Lung microvascular endothelial cell (primary cell): ENCODE data around the gene PSMC4. TPM values are rescaled to one million over a fixed set of nuclear protein-coding genes. Genes with fewer than 3 reads are reported as not detected.
A peak's percentile ranks its signal among the peaks of the same experiment; 100 is the strongest.
"Not testable (repeated sequence)": the region's sequence is repeated elsewhere in the genome, so short reads cannot be mapped to it uniquely, and the experiment has no call there.

Source experiments
- DNase-seq, 2 donors: peaks; one replicate each; pipeline versions ENCODE4 v3.0.0 to v3.0.0-alpha.2; 2010; ENCODE audit warnings: low read depth in 2 of 2
- total RNA-seq: library from RNA; depleted of rRNA; stranded (reverse); fragments of >200 nt; gene quantifications from 2 replicates; pipeline ENCODE4 v1.2.1, GENCODE V29; 2014

PSMC4 gene
- total RNA-seq, 1 donor from 2014 or later = 65.7 TPM

DNA sequence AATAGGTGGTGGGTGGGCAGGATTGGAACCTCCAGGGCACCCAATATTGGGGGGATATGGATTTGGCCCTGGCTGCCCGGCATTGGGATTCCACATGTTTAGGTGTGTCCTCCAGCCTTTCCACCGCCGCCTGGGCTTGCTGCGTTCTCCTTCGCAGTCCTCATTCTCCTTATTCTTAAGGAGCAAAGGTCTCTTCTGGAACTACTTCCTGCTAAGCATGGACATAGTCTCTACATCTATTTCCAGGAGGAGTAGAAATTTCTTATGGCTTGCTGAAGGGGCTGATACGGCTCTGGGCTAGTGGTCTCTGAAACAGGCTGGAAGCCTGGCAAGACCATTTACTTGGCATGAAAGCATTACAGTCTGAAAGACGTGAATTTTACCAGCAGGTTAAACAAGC is 27.4 kb upstream of the PSMC4 start:
- no peak for DNase-seq

DNA sequence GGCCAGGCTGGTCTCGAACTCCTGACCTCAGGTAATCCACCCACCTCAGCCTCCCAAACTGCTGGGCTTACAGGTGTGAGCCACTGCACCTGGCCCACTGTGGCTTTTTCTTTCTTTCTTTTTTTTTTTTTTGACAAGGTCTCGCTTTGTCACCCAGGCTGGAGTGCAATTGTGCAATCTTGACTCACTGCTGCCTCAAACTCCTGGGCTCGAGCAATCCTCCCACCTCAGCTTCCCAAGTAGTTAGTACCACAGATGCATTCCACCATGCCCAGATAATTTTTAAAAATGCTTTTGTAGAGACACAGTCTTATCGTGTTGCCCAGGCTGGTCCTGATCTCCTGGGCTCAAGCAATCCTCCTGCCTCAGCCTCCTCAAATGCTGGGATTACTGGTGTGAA is 24.4 kb upstream of the PSMC4 start:
- no peak for DNase-seq

DNA sequence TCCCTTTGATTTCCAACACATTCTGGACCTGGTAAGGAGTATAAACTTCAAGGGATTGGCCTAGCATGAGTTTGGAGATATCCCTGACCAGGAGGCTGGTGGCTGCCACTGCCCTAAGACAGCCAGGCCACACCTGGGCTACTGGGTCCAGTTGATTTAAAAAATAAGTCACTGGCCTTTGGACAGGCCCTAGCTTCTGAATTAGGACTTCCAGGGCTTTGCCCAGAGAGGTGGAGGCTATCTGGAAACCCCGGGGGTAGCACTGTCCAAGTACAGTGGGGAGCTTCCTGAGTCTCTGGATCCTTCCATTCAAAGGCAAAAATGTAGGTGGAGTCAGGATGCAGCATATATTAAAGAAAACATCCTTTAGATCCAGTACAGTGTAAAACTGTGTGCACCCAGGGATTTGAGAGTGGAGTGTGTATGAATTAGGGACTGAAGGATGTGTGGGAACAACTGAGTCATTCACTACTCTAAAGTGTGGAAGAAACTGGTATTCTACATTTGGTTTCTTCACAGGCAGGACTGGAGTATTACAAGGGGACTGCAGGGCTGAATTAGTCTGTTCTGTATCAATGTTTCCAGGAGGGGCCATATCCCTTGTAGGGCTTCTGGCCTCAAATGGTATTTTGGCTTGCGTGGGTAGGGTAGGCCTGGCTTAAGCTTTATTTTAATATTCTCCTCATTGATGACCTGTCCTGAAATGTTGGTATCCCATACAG is 21.8 kb upstream of the PSMC4 start:
- DNase-seq = no peak

DNA sequence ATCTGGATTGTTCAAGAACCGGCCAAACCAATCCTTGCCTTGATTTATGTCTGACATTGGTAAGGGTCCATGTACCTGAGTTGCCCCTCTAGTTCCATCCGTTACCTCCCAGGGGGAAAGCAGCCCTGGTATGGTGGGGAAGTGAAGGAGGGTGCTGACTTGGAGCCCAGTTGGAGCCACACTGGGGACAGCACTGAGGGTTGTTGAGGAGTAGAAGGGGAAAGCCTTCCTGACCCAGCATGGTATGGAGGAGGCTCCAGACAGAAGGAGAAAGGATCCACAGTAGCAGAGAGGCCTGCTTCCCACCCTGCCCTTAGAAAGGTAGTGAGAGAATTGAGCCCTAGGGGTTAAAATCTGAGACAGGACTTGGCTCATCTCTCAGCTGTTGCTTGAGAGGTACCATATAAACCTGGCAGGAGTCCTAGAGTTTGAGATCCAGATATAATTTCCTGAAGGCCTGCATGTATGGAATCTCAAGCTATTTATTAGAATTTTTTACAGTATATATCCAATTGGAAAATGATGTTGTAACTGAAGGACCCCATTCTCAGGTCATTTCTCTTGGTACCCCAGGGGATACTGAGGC is 19.8 kb upstream of the PSMC4 start:
- DNase-seq = no peak

DNA sequence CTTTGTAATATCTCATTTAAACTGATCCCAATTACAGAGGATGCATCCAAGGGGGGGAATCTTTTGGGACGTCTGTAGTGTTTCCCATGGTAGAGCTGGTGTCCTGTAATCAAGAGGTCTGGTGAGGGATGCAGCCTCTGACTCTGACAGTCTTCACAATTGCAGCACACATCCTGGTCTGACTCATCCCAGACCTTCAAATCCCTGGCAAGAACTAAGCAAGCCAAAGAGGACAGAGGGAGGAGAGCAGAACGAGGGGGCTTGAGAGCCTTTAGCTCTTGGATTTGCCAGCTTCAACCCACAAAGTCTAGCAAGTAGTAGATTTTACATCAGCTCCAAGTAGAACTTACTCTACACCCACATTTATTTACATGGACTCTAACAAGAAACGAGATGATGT is 19.3 kb upstream of the PSMC4 start:
- DNase-seq = peak in 1 of 2 donors; percentile 47

DNA sequence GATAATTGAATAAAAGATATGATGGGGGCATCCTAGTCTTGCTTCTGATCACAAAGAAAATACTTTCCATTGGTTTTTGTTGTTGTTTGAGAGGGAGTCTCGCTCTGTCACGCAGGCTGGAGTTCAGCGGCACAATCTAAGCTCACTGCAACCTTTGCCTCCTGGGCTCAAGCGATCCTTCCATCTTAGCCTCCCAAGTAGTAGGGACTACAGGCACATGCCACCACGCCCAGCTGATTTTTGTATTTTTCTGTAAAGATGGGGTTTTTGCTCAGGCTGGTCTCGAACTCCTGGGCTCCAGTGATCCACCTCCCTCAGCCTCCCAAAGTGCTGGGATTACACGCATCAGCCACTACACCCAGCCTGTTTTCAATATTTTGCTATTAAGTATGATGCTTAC is 17.1 kb upstream of the PSMC4 start:
- DNase-seq = no peak

DNA sequence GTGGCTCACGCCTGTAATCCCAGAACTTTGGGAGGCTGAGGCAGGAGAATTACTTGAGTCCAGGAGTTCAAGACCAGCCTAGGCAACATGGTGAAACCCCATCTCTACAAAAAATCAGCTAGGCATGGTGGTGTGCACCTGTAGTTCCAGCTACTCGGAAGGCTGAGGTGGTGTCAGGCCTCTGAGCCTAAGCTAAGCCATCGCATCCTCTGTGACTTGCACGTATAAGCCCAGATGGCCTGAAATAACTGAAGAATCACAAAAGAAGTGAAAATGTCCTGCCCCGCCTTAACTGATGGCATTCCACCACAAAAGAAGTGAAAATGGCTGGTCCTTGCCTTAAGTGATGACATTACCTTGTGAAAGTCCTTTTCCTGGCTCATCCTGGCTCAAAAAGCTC is 13.1 kb upstream of the PSMC4 start:
- not testable (repeated sequence) for DNase-seq

DNA sequence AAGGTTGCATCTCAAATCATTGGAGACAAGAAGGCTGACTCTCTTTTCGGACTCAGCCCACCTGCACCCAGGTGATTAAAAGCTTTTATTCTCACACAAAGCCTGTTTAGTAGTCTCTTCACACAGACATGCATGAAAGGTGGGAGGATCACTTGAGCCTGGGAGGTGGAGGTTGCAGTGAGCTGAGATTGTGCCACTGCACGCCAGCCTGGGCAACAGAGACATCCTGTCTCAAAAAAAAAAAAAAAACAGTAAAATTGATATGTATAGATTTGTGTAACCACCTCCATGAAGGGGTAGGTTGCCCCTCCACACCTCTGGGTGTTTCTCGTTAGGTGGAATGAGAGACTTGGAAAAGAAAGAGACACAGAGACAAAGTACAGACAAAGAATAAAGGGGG is 12.0 kb upstream of the PSMC4 start:
- DNase-seq = not testable (repeated sequence)

DNA sequence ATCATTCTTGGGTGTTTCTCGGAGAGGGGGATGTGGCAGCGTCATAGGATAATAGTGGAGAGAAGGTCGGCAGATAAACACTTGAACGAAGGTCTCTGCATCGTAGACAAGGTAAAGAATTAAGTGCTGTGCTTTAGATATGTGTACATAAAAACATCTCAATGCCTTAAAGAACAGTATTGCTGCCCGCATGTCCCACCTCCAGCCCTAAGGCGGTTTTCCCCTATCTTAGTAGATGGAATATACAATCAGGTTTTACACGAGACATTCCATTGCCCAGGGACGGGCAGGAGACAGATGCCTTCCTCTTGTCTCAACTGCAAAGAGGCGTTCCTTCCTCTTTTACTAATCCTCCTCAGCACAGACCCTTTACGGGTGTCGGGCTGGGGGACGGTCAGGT is 11.6 kb upstream of the PSMC4 start:
- DNase-seq = not testable (repeated sequence)

DNA sequence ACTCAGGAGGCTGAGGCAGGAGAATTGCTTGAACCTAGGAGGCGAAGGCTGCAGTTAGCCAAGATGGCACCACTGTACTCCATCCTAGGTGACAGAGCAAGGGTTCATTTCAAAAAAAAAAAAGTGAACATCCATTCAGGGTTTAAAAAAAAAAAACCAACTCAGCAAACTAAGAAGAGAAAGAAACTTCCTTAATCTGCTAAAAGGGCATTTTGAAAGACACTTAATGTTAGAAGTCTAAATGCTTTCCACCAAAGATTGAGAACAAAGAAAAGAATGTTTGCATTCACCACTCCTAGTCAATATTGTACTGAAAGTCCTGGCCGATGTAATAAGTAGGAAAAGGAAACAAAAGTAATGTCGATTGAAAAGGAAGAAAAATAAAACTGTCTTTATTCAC is 7.1 kb upstream of the PSMC4 start:
- no peak for DNase-seq

DNA sequence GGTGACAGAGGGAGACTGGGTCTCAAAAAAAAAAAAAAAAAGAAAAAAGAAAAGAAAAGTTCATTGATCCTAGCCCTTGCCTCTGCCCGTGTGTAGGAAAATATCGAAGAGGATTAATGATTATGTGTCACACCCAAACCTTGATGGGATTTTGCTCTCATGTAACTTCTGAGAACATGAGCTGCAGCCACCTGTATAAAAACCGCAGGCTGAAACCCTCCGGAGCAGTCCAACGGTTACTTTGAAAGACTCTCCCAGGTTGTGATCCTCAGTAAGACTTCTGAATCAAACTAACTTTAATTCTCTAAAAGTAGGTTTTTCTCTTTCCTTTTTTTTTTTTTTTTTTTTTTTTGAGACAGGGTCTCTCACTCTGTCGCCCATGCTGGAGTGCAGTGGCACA is 4.3 kb upstream of the PSMC4 start:
- DNase-seq = no peak

DNA sequence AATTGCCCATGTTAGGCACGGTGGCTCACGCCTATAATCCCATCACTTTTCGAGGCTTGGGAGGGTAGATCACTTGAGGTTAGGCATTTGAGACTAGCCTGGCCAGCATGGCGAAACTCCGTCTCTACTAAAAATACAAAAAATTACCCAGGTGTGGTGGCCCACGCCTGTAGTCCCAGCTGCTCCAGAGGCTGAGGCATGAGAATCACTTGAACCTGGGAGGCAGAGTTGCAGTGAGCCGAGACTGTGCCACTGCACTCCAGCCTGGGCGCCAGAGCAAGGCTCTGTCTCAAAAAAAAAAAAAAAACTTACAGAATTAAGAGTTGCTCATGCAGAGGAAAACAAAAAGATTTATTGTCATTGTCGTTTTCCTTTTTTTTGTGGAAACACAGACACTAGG is 3.4 kb upstream of the PSMC4 start:
- no peak for DNase-seq

DNA sequence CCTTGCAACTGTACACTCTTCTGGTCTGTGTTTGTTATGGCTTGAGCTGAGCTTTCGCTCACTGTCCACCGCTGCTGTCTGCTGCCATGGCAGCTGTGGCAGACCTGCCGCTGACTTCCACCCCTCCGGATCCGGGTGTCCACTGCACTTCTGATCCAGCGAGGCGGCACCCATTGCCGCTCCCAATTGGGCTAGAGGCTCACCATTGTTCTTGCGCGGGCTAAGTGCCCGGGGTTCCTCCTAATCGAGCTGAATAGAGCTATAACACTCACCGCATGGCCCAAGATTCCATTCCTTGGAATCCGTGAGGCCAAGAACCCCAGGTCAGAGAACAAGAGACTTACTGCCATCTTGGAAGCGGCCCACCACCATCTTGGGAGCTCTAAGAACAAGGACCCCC is 2.2 kb upstream of the PSMC4 start:
- no peak for DNase-seq

DNA sequence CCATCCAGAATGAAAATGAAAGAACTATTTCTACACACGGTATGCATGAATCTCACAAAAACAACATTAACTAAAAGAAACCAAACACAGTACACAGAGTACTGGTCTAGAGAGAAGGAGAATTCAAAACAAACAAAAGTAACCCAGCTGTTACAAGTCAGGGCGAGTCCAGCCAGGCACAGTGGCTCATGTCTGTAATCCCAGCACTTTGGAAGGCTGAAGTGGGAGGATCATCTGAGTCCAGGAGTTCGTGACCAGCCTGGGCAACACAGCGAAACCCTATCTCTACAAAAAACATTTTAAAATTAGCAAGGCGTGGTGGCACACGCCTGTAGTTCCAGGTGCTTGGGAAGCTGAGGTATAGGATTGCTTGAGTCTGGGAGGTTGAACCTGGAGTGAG is 1.7 kb upstream of the PSMC4 start:
- DNase-seq = no peak

DNA sequence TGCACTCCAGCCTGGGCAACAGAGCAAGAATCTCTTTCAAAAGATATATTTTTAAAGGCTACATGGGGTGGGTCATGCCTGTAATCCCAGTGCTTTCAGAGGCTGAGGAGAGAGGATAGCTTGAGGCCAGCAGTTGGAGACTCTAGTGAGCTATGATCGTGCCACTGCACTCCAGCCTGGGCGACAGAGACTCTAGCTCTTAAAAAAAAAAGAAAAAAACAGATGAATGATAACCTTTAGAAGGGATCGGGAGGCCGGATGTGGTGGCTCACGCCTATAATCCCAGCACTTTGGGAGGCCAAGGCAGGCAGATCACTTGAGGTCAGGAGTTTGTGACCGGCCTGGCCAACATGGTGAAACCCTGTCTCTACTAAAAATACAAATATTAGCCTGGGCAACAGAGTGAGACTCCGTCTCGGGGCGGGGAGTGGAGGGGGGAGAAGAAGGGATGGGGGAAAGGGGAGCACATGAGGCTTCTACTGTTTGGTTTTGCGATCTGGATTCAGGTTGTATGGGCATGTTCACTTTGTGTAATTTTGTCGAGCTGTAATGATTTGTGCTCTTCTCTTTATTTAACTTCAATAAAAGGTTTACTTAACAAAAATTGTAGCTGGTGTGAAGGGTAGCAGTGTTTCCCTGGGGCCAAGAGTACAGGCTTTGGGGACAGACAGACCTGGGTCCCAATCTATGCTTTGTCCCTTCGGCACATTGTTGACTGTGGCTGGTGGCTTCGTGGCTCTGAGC is 1.1 kb upstream of the PSMC4 start:
- DNase-seq = no peak

DNA sequence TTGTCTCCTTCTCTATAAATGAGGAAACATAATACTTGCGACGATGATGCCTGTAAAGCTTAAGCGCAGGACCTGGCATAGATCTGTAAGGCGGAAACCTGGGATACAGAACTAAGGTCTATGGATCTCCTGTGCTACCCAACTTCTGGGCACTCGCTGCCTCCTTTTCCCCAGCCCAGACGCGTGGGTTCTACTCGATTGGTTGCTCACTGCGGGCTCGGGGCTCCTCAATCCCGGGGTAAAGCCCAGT is 615 bp upstream of the PSMC4 start:
- no peak for DNase-seq

DNA sequence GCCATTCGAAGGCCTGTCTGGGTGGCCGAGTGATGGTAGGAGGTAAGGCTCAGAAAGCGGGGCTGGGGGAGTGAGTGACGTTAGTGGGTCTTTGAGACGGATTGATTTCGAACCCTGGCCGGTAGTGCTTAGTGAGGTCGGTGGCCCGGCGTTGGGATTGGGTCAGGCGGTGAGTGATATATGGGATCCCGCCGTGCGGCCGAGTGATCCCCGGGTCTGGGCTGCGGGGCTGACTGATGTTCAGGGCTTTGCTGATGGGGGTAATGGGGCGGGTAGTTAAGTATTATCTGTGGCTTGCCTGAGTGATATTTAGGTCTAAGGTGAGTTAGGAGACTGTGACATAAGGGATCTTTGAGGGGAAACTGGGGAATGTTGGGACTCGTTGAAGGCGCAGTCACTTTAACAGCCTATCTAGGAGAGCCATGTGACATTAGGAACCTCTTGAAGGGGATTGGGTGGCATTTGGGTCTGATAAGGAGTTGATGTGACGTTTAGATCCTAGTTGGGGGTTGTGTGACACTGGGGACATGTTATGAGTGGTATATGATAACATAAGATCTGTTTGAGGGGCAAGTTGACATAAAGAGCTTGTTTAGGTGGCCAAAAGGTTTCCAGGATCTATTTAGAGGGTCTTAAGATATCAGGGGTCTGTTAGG is 543 bp downstream of the PSMC4 start:
- DNase-seq = peak; percentile 32 to 36

DNA sequence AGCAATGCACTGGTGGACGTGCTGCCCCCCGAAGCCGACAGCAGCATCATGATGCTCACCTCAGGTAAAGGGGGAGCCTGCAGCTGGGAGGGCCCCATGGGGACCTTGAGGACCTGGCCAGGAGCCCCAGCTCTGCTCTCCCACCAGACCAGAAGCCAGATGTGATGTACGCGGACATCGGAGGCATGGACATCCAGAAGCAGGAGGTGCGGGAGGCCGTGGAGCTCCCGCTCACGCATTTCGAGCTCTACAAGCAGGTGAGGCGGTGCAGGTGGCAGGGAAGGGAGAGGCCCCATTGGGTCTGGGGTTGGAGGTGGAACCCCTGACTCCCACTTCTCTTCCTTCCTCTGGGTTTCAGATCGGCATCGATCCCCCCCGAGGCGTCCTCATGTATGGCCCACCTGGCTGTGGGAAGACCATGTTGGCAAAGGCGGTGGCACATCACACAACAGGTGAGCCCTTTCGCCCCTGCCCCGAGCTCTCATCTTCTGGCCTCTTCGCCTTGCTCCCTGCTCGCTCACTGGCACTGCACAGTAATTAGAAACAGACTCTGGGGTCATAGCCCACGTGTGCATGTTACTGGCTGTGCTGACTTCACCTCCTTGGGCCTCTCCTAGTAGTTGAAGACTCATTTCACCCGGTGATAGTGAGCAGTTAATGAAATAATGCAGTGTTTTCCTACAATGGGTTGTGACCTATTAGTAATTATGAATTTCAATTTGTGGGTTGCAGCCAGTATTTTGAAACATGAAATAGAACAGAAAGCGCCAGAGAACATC is 3.6 kb downstream of the PSMC4 start:
- no peak for DNase-seq

DNA sequence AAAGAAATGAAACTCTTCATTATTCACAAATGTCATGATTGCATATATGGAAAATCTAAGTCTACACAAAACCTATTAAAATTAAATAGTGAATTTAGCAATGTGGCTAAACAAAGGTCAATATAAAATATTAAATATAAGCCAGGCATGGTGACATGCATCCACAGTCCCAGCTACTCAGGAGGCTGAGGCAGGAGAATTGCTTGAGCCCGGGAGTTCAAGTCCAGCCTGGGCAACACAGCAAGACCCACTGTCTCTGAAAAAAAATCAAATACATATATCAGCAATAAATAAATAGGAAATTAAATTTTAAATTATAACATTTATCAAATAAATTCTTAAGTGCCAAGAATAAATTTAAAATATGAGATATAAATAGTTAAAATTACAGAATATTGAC is 11.9 kb downstream of the PSMC4 start:
- DNase-seq = no peak

DNA sequence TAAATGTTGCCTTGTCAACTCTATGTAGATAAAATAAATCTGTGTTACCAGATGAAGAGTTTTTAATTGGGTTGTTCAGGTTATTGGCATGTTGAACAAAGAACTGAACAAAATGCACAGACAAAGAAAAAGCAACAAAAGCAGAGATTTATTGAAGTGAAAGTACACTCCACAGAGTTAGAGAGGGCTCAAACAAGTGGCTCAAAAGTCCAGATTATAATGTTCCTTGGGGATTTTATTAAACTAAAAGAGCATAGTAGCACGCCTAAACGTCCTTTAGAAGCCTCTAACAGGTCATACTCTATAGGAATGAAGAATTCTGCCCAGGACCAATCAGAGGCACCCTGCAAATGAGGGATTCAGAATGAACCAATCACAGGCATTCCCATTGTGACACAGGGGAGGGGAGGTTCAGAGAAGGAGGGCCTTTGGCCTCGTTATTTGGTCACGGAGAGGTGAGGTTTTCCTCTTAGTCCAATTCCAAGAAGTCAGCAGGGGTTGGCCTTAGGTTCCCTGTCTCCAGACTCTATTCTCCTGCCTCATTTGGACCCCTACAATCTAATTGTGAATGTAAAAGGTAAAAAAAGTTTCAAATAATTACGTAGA is 12.8 kb downstream of the PSMC4 start:
- no peak for DNase-seq

DNA sequence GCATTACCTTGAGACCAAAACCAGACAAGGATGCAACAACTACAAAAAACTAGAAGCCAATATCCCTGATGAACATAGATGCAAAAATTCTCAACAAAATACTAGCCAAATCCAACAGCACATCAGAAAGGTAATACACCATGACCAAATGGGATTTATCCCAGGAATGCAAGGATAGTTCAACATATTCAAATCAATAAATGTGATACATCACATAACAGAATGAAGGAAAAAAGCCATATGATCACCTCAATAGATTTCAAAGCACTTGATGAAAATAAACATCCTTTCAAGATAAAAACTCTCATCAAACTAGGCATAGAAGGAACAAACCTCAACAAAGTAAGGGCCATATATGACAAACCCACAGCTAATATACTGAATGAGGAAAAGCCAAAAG is 15.7 kb downstream of the PSMC4 start:
- no peak for DNase-seq

DNA sequence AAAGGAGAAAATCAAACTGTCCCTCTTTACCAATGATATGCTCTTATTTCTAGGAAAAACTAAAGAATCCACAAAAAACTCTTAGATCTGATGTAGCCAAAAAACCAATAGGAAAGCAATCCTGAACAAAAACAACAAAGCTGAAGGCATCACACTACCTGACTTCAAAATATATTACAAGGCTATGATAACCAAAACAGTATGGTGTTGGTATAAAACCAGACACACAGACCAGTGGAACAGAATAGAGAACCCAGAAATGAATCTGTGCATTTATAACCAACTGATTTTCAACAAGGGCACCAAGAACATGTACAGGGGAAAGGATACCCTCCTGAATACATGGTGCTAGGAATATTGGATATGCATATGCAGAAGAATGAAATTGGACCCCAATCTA is 16.2 kb downstream of the PSMC4 start:
- DNase-seq = no peak
